ENCODE results near the gene CRTC1.

DNA sequence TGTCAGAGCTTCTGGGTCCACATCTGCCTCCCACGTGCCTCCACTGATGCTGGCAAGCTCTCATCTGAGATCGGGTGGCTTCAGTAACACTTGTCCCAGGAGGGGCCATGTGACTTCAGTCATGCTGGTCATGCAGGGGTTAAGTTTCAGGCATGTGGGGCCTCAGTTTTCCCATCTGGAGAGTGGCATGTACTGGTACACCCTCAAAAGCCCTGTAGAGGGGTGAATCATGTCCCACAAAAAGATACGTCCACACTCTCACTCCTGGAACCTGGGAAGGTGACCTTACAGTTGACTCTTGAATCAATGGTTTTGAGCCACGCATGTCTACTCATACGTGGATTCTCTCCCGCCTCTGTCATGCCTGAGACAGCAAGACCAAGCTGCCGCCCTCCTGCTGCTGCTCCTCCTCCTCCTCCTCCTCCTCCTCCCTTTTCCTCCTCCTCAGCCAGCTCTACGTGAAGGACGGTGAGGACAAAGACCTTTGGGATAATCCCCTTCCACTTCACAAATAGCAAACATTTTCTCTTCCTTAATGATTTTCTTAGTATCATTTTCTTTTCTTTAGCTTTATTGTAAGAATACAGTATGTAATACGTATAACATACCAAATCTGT, 54.0 kb downstream of the CRTC1 start:
- TF ChIP-seq, protein P1, sequence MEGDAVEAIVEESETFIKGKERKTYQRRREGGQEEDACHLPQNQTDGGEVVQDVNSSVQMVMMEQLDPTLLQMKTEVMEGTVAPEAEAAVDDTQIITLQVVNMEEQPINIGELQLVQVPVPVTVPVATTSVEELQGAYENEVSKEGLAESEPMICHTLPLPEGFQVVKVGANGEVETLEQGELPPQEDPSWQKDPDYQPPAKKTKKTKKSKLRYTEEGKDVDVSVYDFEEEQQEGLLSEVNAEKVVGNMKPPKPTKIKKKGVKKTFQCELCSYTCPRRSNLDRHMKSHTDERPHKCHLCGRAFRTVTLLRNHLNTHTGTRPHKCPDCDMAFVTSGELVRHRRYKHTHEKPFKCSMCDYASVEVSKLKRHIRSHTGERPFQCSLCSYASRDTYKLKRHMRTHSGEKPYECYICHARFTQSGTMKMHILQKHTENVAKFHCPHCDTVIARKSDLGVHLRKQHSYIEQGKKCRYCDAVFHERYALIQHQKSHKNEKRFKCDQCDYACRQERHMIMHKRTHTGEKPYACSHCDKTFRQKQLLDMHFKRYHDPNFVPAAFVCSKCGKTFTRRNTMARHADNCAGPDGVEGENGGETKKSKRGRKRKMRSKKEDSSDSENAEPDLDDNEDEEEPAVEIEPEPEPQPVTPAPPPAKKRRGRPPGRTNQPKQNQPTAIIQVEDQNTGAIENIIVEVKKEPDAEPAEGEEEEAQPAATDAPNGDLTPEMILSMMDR (IDR thresholded peaks at IDR 0.05), result no peak
- no peak for TF ChIP-seq ZFX (IDR thresholded peaks at IDR 0.05; ENCODE audit: borderline replicate concordance)
